Tibial nerve (tissue), 4 donors: ENCODE results near the gene UBN2. TPM values are rescaled to one million over a fixed set of nuclear protein-coding genes. Genes with fewer than 3 reads are reported as not detected.

Source experiments
- DNase-seq, 2 donors: peaks; one replicate each; pipeline ENCODE4 v3.0.0-alpha.2; 2019; ENCODE audit warnings: low spot score in 2 of 2
- H3K27ac ChIP-seq, 4 donors: fragments of 200-600 bp; sonication (generic) in 3 of 4; one replicate each; pipeline ENCODE4 v1.5.1; 2017 to 2019; ENCODE audit warnings: mild to moderate bottlenecking in 1 of 4
- H3K27me3 ChIP-seq, 2 donors: fragments of 200-600 bp; sonication (generic) in 1 of 2; one replicate each; pipeline versions ENCODE4 v1.5.1 to v1.6.0; 2017 to 2019
- H3K36me3 ChIP-seq, 3 donors: fragments of 200-600 bp; sonication (generic); one replicate each; pipeline ENCODE4 v1.5.1; 2018 to 2019
- H3K4me1 ChIP-seq, 4 donors: fragments of 200-600 bp; sonication (generic) in 3 of 4; one replicate each; pipeline ENCODE4 v1.5.1; 2017 to 2019
- H3K4me3 ChIP-seq, 4 donors: fragments of 200-600 bp; sonication (generic) in 3 of 4; one replicate each; pipeline ENCODE4 v1.5.1; 2017 to 2019; ENCODE audit warnings: mild to moderate bottlenecking in 1 of 4, moderate library complexity in 1 of 4
- H3K9me3 ChIP-seq, 4 donors: fragments of 200-600 bp; sonication (generic) in 3 of 4; one replicate each; pipeline ENCODE4 v1.5.1; 2017 to 2019
- CTCF ChIP-seq, 5 experiments: fragments of 200-600 bp in 3 of 5; fragments of 450-650 bp in 2 of 5; sonication (generic) in 3 of 5; IDR thresholded peaks; one replicate each; pipeline ENCODE4 v1.5.1; 2016 to 2019; ENCODE audit warnings: antibody characterized with exemption in 5 of 5, mild to moderate bottlenecking in 3 of 5, moderate library complexity in 2 of 5
- EP300 ChIP-seq, 2 donors: sonication (generic); formaldehyde crosslinking; IDR thresholded peaks; one replicate each; pipeline ENCODE4 v1.6.1; 2017; ENCODE audit warnings: antibody characterized with exemption in 2 of 2, mild to moderate bottlenecking in 1 of 2
- POLR2A ChIP-seq, 2 donors: fragments of 450-650 bp; IDR thresholded peaks; one replicate each; pipeline ENCODE4 v1.6.1; 2017; ENCODE audit warnings: antibody characterized with exemption in 2 of 2, mild to moderate bottlenecking in 2 of 2, moderate library complexity in 2 of 2
- WGBS, 2 donors: methylation state at CpG; one replicate each; pipeline ENCODE4 v1.1.5; 2018; 5-methylcytosine and 5-hydroxymethylcytosine counted together
- small RNA-seq: library from RNA; depleted of rRNA; stranded (forward); fragments of <200 nt; gene quantifications from one replicate; pipeline ENCODE3, GENCODE V24; 2016
- total RNA-seq, 4 donors: library from RNA; depleted of rRNA; stranded (reverse); fragments of >200 nt; gene quantifications; one replicate each; pipeline ENCODE4 v1.1.0, GENCODE V29; 2016

The UBN2 gene
- total RNA-seq, 4 donors from 2014 or later, result 16.7 to 20.9 (median 19.2) TPM

DNA sequence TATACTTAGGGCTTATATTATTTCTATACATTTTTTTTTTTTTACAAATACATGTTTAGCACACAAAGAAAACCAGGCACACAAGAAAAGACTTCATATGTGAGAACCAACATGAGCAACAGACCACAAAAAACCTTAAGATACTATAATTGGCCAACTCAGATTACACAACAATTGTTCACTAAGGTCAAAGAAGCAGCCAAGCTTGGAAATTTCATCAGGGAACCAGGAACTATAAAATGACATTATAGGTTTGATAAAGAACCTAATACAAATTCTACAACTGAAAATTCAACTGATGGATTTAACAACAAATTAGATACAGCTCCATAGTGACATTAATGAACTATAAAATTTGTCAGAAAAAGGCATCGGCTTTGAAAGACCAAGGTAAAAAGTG lies 124.3 kb downstream of the UBN2 start:
- TF ChIP-seq EP300 (IDR thresholded peaks at IDR 0.05), result no peak
- TF ChIP-seq POLR2A (IDR thresholded peaks at IDR 0.05), result no peak
- TF ChIP-seq CTCF (IDR thresholded peaks at IDR 0.05), result no peak
- H3K9me3 ChIP-seq, result no peaks in the 10 kb centered on the region
- peaks cover 0 to 11% (median 0%) of the 10 kb centered on the region in 3 donors for H3K36me3 ChIP-seq
- WGBS, 2 donors, result 100% methylated on average over 1 of the region's 1 CpG
- peaks cover 0 to 9% (median 2%) of the 10 kb centered on the region in 4 donors for H3K4me1 ChIP-seq
- H3K27me3 ChIP-seq, result no peaks in the 10 kb centered on the region
- no peak overlapping the region for H3K4me3 ChIP-seq
- no peak overlapping the region for H3K27ac ChIP-seq
- no peak for DNase-seq

Small RNAs within 50 kb of the gene (small RNA-seq; reads per million reads assigned to genes)
- 0.28 reads per million for gene AC009220.1
- gene RNU6-206P, result not detected

Other genes starting within 250 kb of the UBN2 start
- 1 to 10 TPM; 1.6 to 2.4 (median 1.7) TPM for gene KIAA1549, start 249.8 kb upstream of the UBN2 start, total RNA-seq
- gene ZC3HAV1L, start 195.2 kb upstream of the UBN2 start, total RNA-seq, result 10 to 100 TPM; 36.9 to 68.8 (median 53.1) TPM
- gene ZC3HAV1, start 121.5 kb upstream of the UBN2 start, total RNA-seq, result 10 to 100 TPM; 30.3 to 38.2 (median 31.7) TPM
- 1 to 10 TPM; 5.9 to 8.6 (median 7.5) TPM for gene FMC1, start 110.1 kb downstream of the UBN2 start, total RNA-seq
- 100 to 1,000 TPM in 2 of 4 donors, 10 to 100 TPM in 2; 76.2 to 107 (median 102) TPM for gene LUC7L2, start 128.7 kb downstream of the UBN2 start, total RNA-seq